ENCODE measurements around the gene SAPCD2. TPM values are rescaled to one million over a fixed set of nuclear protein-coding genes. Genes with fewer than 3 reads are reported as not detected.

SAPCD2 gene
- total RNA-seq, 1 donor from 2014 or later = 1.0 TPM

DNA sequence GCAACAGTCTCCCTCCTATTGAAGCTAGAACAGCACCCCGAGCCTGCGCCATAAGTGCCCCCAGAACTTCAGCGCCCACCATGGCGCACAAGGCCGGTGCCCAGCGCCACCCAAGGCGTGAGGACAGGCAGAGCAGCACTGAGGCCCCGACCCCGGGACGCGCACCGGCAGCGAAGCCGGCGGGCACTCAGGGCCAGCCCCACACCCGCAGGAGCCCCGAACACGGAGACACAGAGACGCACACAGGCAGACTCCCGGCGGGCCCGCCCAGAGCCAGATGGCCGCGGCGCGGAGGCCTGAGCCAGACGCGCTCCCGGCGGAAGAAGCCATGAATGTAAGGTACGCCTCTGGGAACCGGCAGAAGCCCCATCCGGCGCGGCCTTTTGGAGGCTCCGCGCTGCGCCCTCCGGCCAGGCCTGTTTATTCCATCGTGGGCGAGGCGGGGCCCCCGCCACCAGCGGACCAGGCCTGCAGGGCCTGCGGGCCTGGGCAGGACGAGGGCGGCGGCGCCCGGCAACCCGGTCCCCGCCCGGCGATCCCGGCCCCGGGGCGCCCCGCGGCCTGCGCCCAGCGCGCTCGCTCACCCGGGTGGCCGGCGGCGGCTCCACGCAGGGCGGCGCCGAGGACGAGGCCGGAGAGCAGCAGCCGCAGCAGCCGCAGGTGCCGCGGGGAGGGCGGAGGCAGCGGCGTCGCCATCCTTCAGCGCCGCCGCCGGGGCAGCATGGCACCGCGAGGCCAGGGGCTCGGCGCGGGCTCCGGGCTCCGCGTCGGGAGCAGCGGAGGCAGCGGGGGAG is 24.9 kb downstream of the SAPCD2 start:
- H3K4me3 Mint-ChIP-seq (ENCODE audit: unreplicated experiment) = peak overlapping the region; percentile 86
- peak; percentile 55 for DNase-seq (ENCODE audit: low spot score)
- H3K36me3 Mint-ChIP-seq (ENCODE audit: low read depth, unreplicated experiment) = no peaks in the 10 kb centered on the region
- H3K27ac Mint-ChIP-seq (ENCODE audit: unreplicated experiment) = no peak overlapping the region
- TF ChIP-seq, protein P1, sequence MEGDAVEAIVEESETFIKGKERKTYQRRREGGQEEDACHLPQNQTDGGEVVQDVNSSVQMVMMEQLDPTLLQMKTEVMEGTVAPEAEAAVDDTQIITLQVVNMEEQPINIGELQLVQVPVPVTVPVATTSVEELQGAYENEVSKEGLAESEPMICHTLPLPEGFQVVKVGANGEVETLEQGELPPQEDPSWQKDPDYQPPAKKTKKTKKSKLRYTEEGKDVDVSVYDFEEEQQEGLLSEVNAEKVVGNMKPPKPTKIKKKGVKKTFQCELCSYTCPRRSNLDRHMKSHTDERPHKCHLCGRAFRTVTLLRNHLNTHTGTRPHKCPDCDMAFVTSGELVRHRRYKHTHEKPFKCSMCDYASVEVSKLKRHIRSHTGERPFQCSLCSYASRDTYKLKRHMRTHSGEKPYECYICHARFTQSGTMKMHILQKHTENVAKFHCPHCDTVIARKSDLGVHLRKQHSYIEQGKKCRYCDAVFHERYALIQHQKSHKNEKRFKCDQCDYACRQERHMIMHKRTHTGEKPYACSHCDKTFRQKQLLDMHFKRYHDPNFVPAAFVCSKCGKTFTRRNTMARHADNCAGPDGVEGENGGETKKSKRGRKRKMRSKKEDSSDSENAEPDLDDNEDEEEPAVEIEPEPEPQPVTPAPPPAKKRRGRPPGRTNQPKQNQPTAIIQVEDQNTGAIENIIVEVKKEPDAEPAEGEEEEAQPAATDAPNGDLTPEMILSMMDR (IDR thresholded peaks at IDR 0.05; ENCODE audit: unreplicated experiment) = no peak
- H3K9me3 Mint-ChIP-seq (ENCODE audit: unreplicated experiment) = no peaks in the 10 kb centered on the region
- peaks cover 4% of the 10 kb centered on the region for H3K4me1 Mint-ChIP-seq (ENCODE audit: unreplicated experiment)
- H3K27me3 Mint-ChIP-seq (ENCODE audit: unreplicated experiment) = peaks cover 5% of the 10 kb centered on the region

DNA sequence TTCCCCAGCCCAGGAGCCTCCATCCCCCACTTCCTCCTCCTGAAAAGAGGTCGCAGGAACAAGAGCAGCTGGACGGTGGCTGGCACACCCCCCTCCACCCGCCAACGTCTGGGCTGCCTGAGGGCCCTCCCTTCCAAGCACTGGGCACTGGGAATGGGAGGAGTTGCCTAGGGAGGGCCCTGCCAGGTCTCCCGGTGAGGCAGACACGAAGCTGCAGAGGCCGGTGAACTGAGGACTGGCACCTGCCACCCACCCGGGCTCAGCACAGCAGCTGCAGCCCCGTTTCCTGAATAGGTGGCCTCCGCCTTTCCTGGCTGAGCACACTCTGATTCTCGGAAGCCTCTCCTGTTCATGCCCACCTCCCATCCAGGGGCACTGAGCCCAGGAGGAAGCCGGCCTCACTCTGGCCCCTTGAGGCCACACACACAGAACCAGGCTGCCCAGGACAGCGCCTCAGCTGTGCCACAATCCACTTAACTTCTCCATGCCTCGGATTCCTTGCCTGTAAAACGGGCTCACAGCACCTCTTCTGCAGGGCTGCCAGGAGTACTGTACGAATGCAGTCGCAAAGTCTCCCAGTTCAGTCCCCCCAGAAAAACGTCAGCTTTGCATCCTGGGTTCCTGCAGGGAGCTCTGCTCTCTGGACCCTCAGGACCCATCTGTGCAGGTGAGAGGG is 25.7 kb downstream of the SAPCD2 start:
- Mint-ChIP-seq H3K4me3 (ENCODE audit: unreplicated experiment) (peak overlapping the region; percentile 86), H3K27ac (ENCODE audit: unreplicated experiment) (no peak overlapping the region), H3K4me1 (ENCODE audit: unreplicated experiment) (peaks cover 4% of the 10 kb centered on the region), H3K9me3 (ENCODE audit: unreplicated experiment) (no peaks in the 10 kb centered on the region), H3K36me3 (ENCODE audit: low read depth, unreplicated experiment) (no peaks in the 10 kb centered on the region), H3K27me3 (ENCODE audit: unreplicated experiment) (peaks cover 5% of the 10 kb centered on the region)
- DNase-seq (ENCODE audit: low spot score) = no peak
- TF ChIP-seq, protein P1 (IDR thresholded peaks at IDR 0.05; ENCODE audit: unreplicated experiment) = no peak

DNA sequence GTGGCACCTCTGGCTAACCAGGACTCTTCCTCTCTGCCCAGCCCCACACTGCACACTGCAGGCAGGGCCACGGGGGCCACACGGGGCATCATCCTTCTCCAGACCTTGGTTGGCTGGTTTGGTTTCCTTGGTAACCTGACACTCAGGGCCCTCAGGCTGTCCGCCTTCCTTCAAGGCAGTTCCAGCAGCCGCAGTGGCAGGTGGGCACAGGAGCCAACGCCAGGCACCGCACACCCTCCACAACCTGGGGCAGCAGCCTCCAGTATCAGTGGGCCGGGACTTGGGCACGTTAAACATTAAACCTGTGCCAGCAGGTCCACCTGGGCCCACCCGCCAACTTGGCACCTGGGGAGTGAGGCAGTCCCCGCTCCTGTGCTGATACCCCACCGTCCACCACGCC is 26.3 kb downstream of the SAPCD2 start:
- Mint-ChIP-seq H3K27ac (ENCODE audit: unreplicated experiment) (no peak overlapping the region), H3K4me1 (ENCODE audit: unreplicated experiment) (peaks cover 4% of the 10 kb centered on the region), H3K36me3 (ENCODE audit: low read depth, unreplicated experiment) (no peaks in the 10 kb centered on the region), H3K27me3 (ENCODE audit: unreplicated experiment) (peaks cover 3% of the 10 kb centered on the region), H3K9me3 (ENCODE audit: unreplicated experiment) (no peaks in the 10 kb centered on the region), H3K4me3 (ENCODE audit: unreplicated experiment) (no peak overlapping the region)
- DNase-seq (ENCODE audit: low spot score) = no peak
- TF ChIP-seq, protein P1 (IDR thresholded peaks at IDR 0.05; ENCODE audit: unreplicated experiment) = no peak

DNA sequence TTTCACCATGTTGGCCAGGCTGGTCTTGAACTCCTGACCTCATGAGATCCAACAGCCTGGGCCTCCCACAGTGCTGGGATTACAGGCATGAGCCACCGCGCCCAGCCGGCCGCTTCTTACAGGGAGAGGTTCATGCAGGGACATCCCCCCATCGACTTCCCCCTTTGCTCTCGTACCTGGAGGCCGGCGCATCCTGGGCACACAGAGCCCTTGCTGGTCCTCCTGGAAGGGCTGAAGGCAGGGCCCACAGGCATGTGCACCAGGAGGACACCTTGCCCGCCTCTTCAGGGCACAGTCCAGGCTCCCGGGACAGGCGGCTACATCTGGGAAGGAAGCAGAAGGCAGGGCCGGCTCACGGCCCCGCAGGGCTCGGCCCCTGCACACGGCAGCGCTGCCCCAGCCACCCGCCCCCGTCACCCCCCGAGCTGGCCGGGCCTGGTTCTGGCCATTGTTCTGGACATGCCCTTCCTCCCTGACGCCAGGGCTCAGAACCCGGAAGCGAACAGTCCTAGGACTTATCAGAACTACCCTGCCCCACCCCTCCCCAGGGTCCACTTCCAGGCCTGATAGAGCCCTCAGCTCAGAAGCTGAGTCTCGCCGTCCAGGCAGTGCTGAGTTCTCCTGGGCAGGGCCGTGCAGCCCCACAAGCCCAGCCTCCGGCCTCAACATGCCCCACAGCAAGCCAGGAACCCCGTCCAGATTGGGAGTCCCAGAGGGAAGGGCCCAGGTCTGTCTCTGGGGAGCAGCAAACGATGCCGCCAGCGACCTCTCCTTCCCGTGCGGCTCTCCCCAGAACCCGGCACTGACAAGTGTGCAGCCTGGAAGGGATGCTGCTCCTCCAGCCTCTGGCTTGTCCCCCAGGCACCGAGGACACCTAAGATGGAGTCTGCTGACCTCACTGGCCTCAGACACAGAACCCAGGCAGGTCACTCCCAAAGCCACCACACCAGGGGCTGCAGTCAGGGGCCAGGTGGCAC is 27.3 kb downstream of the SAPCD2 start:
- H3K27ac Mint-ChIP-seq (ENCODE audit: unreplicated experiment) = no peak overlapping the region
- TF ChIP-seq, protein P1 (IDR thresholded peaks at IDR 0.05; ENCODE audit: unreplicated experiment) = no peak
- DNase-seq (ENCODE audit: low spot score) = no peak
- H3K4me1 Mint-ChIP-seq (ENCODE audit: unreplicated experiment) = peaks cover 4% of the 10 kb centered on the region
- peaks cover 3% of the 10 kb centered on the region for H3K27me3 Mint-ChIP-seq (ENCODE audit: unreplicated experiment)
- no peaks in the 10 kb centered on the region for H3K9me3 Mint-ChIP-seq (ENCODE audit: unreplicated experiment)
- H3K4me3 Mint-ChIP-seq (ENCODE audit: unreplicated experiment) = no peak overlapping the region
- no peaks in the 10 kb centered on the region for H3K36me3 Mint-ChIP-seq (ENCODE audit: low read depth, unreplicated experiment)

Measured in endothelial cell (in vitro differentiated cells).